LoVo (cell line): Measurements from ENCODE around the gene SIGLEC6.
"Not testable (repeated sequence)": the region's sequence is repeated elsewhere in the genome, so short reads cannot be mapped to it uniquely, and the experiment has no call there.

ENCODE experiments used
- DNase-seq: peaks from one replicate; pipeline ENCODE4 v3.0.0-alpha.2; 2016; ENCODE audit warnings: low spot score

Gene SIGLEC6

GRCh38 chr19:51508059-51508733 is 23.3 kb downstream of the SIGLEC6 start:
- no peak for DNase-seq

GRCh38 chr19:51507640-51508058 is 23.8 kb downstream of the SIGLEC6 start:
- DNase-seq, result no peak

- no peak for DNase-seq
These were observed 24.3 kb downstream of the SIGLEC6 start for GRCh38 chr19:51507192-51507591.

GRCh38 chr19:51505904-51506303 is 25.6 kb downstream of the SIGLEC6 start:
- no peak for DNase-seq

- DNase-seq, result no peak
These were observed 27.6 kb downstream of the SIGLEC6 start for GRCh38 chr19:51503896-51504295.

GRCh38 chr19:51503286-51503817 is 28.1 kb downstream of the SIGLEC6 start:
- no peak for DNase-seq

GRCh38 chr19:51501594-51502263 is 29.7 kb downstream of the SIGLEC6 start, which contains the start of gene SIGLEC12:
Gene SIGLEC12, minus strand, starts transcription at chr19:51501800. Its CDS starts 67 bp downstream, at chr19:51501733.
- DNase-seq, result no peak

GRCh38 chr19:51500931-51501330 is 30.5 kb downstream of the SIGLEC6 start:
- DNase-seq, result not testable (repeated sequence)

GRCh38 chr19:51497666-51498065 is 33.8 kb downstream of the SIGLEC6 start:
- DNase-seq, result no peak

- DNase-seq, result no peak
These were observed 37.7 kb downstream of the SIGLEC6 start for GRCh38 chr19:51493776-51494175.

GRCh38 chr19:51491586-51491985 is 39.9 kb downstream of the SIGLEC6 start:
- no peak for DNase-seq

GRCh38 chr19:51490676-51491075 is 40.8 kb downstream of the SIGLEC6 start:
- DNase-seq, result no peak

- DNase-seq, result no peak
These were observed 42.4 kb downstream of the SIGLEC6 start for GRCh38 chr19:51489113-51489512.

- DNase-seq, result no peak
These were observed 43.0 kb downstream of the SIGLEC6 start for GRCh38 chr19:51488491-51488890.

GRCh38 chr19:51485960-51486660 is 45.4 kb downstream of the SIGLEC6 start:
- DNase-seq, result no peak

GRCh38 chr19:51480590-51480989 is 50.9 kb downstream of the SIGLEC6 start:
- DNase-seq, result no peak

GRCh38 chr19:51479531-51480331 is 51.7 kb downstream of the SIGLEC6 start:
- DNase-seq, result no peak

- no peak for DNase-seq
These were observed 52.9 kb downstream of the SIGLEC6 start, which contains the start of gene CEACAM18 for GRCh38 chr19:51478381-51479234. Gene CEACAM18, plus strand, starts transcription at chr19:51478539.

- DNase-seq, result no peak
These were observed 54.1 kb downstream of the SIGLEC6 start for GRCh38 chr19:51477344-51477743.

- DNase-seq, result no peak
These were observed 55.3 kb downstream of the SIGLEC6 start for GRCh38 chr19:51476164-51476563.
